Vagina (tissue), 2 donors: ENCODE measurements around the gene PGLYRP3. TPM values are rescaled to one million over a fixed set of nuclear protein-coding genes. Genes with fewer than 3 reads are reported as not detected.
A peak's percentile ranks its signal among the peaks of the same experiment; 100 is the strongest.

ENCODE experiments used
- DNase-seq, 2 donors: peaks; one replicate each; pipeline ENCODE4 v3.0.0-alpha.2; 2017; ENCODE audit errors: extremely low spot score in 2 of 2
- H3K27ac ChIP-seq: fragments of 200-600 bp; sonication (generic); one replicate; pipeline ENCODE4 v1.5.1; 2019
- H3K27me3 ChIP-seq: fragments of 200-600 bp; sonication (generic); one replicate; pipeline ENCODE4 v1.5.1; 2019
- H3K36me3 ChIP-seq, 2 donors: fragments of 200-600 bp; sonication (generic); one replicate each; pipeline ENCODE4 v1.5.1; 2017 to 2019
- H3K4me1 ChIP-seq: fragments of 200-600 bp; sonication (generic); one replicate; pipeline ENCODE4 v1.5.1; 2019
- H3K4me3 ChIP-seq, 2 donors: fragments of 200-600 bp; sonication (generic); 1 replicate in 1 of 2; 2 replicates in 1 of 2; pipeline ENCODE4 v1.5.1; 2016 to 2019
- H3K9me3 ChIP-seq: fragments of 200-600 bp; sonication (generic); one replicate; pipeline ENCODE4 v1.5.1; 2019
- CTCF ChIP-seq, 3 experiments: fragments of 450-650 bp in 2 of 3; fragments of 200-600 bp in 1 of 3; sonication (generic) in 1 of 3; IDR thresholded peaks; one replicate each; pipeline ENCODE4 v1.5.1; 2017 to 2019; ENCODE audit warnings: antibody characterized with exemption in 3 of 3, mild to moderate bottlenecking in 2 of 3, moderate library complexity in 2 of 3
- POLR2A ChIP-seq, 2 donors: fragments of 450-650 bp; IDR thresholded peaks; one replicate each; pipeline ENCODE4 v1.6.1; 2017; ENCODE audit warnings: antibody characterized with exemption in 2 of 2, mild to moderate bottlenecking in 2 of 2, moderate library complexity in 2 of 2
- POLR2AphosphoS5 ChIP-seq, 2 donors: sonication (generic); formaldehyde crosslinking; IDR thresholded peaks; one replicate each; pipeline ENCODE4 v1.9.0; 2017; ENCODE audit warnings: antibody characterized with exemption in 2 of 2, mild to moderate bottlenecking in 2 of 2, low read depth in 1 of 2; ENCODE audit not compliant: insufficient read depth in 1 of 2
- intact Hi-C: fragments of 100-400 bp; cut with DNase I; formaldehyde crosslinking; loops from one replicate; pipeline ENCODE4 v1.15.1; 2023
- total RNA-seq: library from RNA; depleted of rRNA; stranded (reverse); fragments of >200 nt; gene quantifications from one replicate; pipeline ENCODE4 v1.2.3, GENCODE V29; 2016

PGLYRP3 gene
- total RNA-seq, 1 donor from 2014 or later = 28.7 TPM

- DNase-seq = peak in 1 of 2 donors; percentile 81
- H3K36me3 ChIP-seq = no peaks in the 10 kb centered on the region
- H3K27me3 ChIP-seq = no peaks in the 10 kb centered on the region
- no peak overlapping the region for H3K27ac ChIP-seq
- intact Hi-C loops = no loop called here
- no peaks in the 10 kb centered on the region for H3K9me3 ChIP-seq
- no peak for TF ChIP-seq POLR2A (IDR thresholded peaks at IDR 0.05)
- TF ChIP-seq CTCF (IDR thresholded peaks at IDR 0.05) = no peak
- TF ChIP-seq POLR2AphosphoS5 (IDR thresholded peaks at IDR 0.05; ENCODE audit: insufficient read depth in 1 of 2, low read depth in 1 of 2) = no peak
- no peak overlapping the region for H3K4me3 ChIP-seq
- H3K4me1 ChIP-seq = no peaks in the 10 kb centered on the region
Measured at GRCh38 chr1:153310526-153310925, 2.2 kb downstream of the PGLYRP3 start.

DNA sequence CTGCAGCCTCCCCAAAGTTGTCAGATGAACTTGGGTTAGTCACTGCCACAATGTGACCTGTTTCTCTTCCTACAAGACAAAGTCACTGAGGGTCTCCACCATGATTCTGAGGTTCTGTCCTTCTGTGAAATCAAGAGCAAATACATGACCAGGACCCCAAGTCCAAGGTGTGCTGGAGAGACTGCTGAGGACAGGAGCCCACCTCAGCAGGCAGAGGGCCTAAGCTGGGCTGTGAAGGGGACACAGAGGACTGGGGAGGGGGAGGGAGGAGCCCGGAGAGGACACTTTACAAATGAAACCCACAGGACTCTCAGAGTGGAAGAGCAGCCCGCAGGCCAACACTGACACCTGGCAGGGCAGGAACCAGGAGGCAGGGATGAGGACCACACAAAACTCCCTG, 3.3 kb downstream of the PGLYRP3 start:
- no peaks in the 10 kb centered on the region for H3K4me1 ChIP-seq
- no peaks in the 10 kb centered on the region for H3K36me3 ChIP-seq
- no peak overlapping the region for H3K27ac ChIP-seq
- TF ChIP-seq POLR2AphosphoS5 (IDR thresholded peaks at IDR 0.05; ENCODE audit: insufficient read depth in 1 of 2, low read depth in 1 of 2) = no peak
- TF ChIP-seq CTCF (IDR thresholded peaks at IDR 0.05) = no peak
- TF ChIP-seq POLR2A (IDR thresholded peaks at IDR 0.05) = no peak
- H3K27me3 ChIP-seq = no peaks in the 10 kb centered on the region
- H3K9me3 ChIP-seq = no peaks in the 10 kb centered on the region
- intact Hi-C loops = no loop called here
- no peak overlapping the region for H3K4me3 ChIP-seq
- peak in 1 of 2 donors; percentile 69 for DNase-seq

DNA sequence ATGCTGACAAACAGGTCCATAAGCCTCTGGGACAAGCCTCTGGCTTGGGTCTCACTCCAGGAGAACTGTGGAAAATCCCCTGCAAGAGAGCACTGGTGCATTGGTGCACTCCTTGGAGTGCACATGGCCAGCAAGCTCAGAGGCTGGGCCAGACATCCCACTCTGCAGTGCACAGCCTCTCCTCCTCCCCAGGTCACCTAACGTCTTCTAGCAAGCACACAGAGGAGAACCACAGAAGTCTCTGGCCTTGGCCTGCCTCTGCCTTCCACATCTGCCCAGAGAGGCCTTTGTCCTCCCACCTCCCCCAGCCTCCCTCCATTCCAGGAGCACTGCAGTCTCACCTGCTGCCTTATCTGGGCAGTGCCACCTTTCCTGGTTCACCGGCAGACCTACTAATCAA, 4.2 kb downstream of the PGLYRP3 start:
- H3K36me3 ChIP-seq = no peaks in the 10 kb centered on the region
- H3K27ac ChIP-seq = no peak overlapping the region
- no peak for TF ChIP-seq POLR2AphosphoS5 (IDR thresholded peaks at IDR 0.05; ENCODE audit: insufficient read depth in 1 of 2, low read depth in 1 of 2)
- no peak for TF ChIP-seq CTCF (IDR thresholded peaks at IDR 0.05)
- no peak for TF ChIP-seq POLR2A (IDR thresholded peaks at IDR 0.05)
- H3K27me3 ChIP-seq = no peaks in the 10 kb centered on the region
- peak in 1 of 2 donors; percentile 65 for DNase-seq
- H3K4me1 ChIP-seq = no peaks in the 10 kb centered on the region
- intact Hi-C loops = no loop called here
- no peaks in the 10 kb centered on the region for H3K9me3 ChIP-seq
- H3K4me3 ChIP-seq = no peak overlapping the region

GRCh38 chr1:153307221-153307600, 5.5 kb downstream of the PGLYRP3 start:
- peak in 1 of 2 donors; percentile 56 for DNase-seq
- H3K4me3 ChIP-seq = no peak overlapping the region
- H3K36me3 ChIP-seq = no peaks in the 10 kb centered on the region
- no peaks in the 10 kb centered on the region for H3K9me3 ChIP-seq
- H3K4me1 ChIP-seq = no peaks in the 10 kb centered on the region
- no peak overlapping the region for H3K27ac ChIP-seq
- TF ChIP-seq POLR2A (IDR thresholded peaks at IDR 0.05) = no peak
- TF ChIP-seq POLR2AphosphoS5 (IDR thresholded peaks at IDR 0.05; ENCODE audit: insufficient read depth in 1 of 2, low read depth in 1 of 2) = no peak
- no peak for TF ChIP-seq CTCF (IDR thresholded peaks at IDR 0.05)
- no peaks in the 10 kb centered on the region for H3K27me3 ChIP-seq
- intact Hi-C loops = no loop called here

DNA sequence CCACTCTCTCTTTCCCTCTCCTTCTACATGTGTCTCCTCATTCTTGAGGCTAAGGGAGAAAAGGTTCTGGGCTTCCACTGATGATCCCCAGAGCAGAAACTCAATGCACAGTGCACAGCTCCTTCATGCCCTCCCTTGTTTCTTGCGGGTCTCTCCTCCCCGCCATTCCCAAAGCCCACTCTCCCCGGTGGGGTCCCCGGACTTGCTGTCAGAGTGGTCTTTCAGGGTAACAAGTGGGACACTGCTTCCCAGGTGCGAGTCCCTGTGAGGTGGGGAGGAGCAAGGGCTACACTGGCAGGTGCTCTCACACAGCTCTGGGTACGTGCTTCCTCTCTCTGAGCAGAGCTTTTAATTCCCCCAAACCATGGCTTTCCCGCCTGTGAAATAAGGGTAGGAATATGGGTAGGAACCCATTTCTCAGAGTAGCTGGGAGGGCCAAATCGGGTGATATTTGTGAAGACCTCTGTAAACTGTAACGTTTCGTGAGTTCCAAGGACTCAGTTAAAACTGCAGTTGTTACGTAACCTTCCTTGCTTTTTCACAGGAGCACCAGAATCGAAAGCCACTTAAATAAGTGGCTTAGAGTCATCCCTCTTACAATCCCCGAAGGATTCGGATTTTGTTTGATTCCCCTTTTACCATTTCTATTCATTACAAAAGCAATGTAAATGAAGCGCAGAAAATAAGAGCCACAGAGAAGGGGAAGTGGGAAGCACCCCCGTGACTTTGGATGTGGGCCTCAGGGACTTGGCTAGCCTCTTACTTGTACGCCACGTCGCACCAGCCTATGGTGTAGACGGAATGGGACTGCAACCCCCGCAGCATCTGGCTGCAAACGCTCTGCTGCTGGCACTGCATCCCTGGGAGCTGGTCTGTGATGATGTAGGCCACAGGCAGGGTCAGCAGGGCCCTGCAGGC, 6.2 kb downstream of the PGLYRP3 start:
- H3K4me1 ChIP-seq = no peaks in the 10 kb centered on the region
- H3K9me3 ChIP-seq = no peaks in the 10 kb centered on the region
- H3K36me3 ChIP-seq = no peaks in the 10 kb centered on the region
- no peak for TF ChIP-seq POLR2AphosphoS5 (IDR thresholded peaks at IDR 0.05; ENCODE audit: insufficient read depth in 1 of 2, low read depth in 1 of 2)
- no peak for TF ChIP-seq CTCF (IDR thresholded peaks at IDR 0.05)
- no peak for TF ChIP-seq POLR2A (IDR thresholded peaks at IDR 0.05)
- no peak overlapping the region for H3K4me3 ChIP-seq
- DNase-seq = peak in 1 of 2 donors; percentile 67
- intact Hi-C loops = no loop called here
- no peaks in the 10 kb centered on the region for H3K27me3 ChIP-seq
- no peak overlapping the region for H3K27ac ChIP-seq
